Measurements from ENCODE around the gene SLCO3A1. TPM values are rescaled to one million over a fixed set of nuclear protein-coding genes. Genes with fewer than 3 reads are reported as not detected.
"Not testable (repeated sequence)": the region's sequence is repeated elsewhere in the genome, so short reads cannot be mapped to it uniquely, and the experiment has no call there.

The SLCO3A1 gene
- polyA plus RNA-seq, 4 donors, result 9.2 to 15.9 (median 12.1) TPM

GRCh38 chr15:92056875-92057274 is 203.4 kb downstream of the SLCO3A1 start:
- DNase-seq (ENCODE audit: low read depth in 4 of 4, low spot score in 3 of 4), result no peak

DNA sequence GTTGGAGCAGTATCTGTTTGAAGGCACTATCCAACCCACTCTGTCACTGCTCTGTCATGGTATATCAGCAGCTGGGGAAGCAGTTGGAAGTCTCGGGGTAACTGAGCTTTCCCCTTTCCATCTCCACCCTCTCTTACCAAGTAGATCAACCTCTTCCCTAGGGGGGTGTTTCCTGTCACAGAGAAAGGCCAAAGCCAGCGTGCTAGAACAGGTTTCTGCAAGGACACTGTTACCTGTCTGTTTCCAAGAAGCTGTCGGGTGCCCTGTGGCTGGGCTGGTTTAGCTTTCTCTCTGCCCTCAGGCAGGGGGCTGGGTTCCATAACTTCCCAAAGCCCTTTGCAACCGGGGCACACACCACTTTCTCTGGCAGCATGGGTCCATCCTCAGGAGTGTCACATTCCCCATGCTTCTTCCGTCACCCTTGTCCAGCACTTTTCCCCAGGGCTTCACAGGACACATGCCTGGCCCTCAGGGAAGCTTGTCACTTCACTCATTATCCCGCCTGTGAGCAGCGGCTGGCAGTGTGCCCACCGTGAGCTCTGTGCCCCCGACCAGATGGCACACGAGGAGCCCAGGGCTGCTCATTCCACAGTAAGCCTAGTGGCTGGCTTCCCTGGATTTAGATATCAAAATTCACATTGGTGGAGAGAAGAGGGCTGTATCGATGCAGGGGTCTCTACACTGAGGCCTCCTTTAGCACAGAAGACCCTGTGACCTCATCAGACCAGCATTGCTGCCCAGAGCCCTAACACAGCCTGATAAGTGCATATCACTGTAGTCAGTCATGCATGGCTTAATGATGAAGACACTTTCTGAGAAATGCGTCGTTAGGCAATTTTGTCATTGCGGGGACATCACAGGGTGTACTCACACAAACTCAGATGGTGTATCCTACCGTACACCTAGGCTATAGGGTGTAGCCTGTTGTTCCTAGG is 205.8 kb downstream of the SLCO3A1 start:
- no peak for DNase-seq (ENCODE audit: low read depth in 4 of 4, low spot score in 3 of 4)

DNA sequence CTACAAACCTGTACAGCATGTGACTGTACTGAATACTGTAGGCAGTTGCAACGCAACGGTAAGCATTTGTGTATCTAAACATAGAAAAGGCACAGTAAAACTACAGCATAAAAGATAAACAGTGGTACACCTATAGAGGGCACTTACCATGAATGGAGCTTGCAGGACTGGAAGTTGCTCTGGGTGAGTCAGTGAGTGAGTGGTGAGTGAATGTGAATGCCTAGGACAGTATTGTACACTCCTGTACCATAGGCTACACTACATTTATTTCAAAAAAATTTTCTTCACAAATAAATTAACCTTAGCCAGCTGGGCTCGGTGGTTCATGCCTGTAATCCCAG is 206.4 kb downstream of the SLCO3A1 start:
- not testable (repeated sequence) for DNase-seq (ENCODE audit: low read depth in 4 of 4, low spot score in 3 of 4)

DNA sequence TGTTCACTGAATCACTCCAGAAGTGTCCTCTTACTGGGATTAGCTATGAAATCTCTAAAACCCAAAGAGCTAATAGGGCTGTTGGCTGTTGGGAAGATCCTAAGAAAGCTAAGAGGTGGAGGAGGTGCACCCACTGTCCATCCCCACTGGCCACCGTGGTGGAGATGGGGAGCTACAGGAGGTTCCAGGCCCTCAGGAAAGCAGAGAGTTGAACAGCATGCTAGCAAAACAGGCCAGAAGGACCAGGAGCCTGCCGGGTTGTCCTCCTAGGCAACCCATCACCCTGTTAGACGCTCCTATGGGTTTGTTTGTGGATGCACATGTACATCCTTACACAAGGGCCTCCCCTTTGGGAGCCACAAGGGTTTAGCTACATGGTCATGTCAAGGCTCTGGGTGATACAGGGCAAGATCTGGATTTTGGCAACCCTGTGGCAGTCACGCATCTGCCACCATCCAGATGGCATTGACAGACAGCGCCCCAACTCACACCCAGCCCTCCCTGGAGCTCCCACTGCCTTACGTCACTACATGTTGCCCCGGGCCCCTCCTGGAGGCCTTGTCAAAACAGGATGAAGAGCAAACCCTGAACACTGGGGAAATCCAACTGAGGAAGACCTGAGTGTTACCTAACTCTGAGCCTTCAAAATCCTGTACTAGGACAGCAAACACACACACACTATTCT is 208.1 kb downstream of the SLCO3A1 start:
- no peak for DNase-seq (ENCODE audit: low read depth in 4 of 4, low spot score in 3 of 4)

GRCh38 chr15:92062505-92062904 is 209.0 kb downstream of the SLCO3A1 start:
- no peak for DNase-seq (ENCODE audit: low read depth in 4 of 4, low spot score in 3 of 4)

GRCh38 chr15:92068121-92068520 is 214.6 kb downstream of the SLCO3A1 start:
- no peak for DNase-seq (ENCODE audit: low read depth in 4 of 4, low spot score in 3 of 4)

- no peak for DNase-seq (ENCODE audit: low read depth in 4 of 4, low spot score in 3 of 4)
These were observed 216.1 kb downstream of the SLCO3A1 start for GRCh38 chr15:92069308-92070250.

DNA sequence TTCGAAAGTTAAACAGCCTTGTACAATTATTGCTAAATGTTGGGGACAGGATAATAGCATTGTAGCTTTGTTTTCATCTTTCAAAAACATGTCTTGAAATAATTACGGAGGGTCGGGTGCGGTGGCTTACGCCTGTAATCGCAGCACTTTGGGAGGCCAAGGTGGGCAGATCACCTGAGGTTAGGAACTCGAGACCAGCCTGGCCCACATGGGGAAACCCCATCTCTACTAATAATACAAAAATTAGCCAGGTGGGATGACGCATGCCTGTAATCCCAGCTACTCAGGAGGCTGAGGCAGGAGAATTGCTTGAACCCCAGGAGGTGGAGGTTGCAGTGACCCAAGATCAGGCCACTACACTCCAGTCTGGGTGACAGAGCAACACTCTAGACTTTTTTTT is 216.7 kb downstream of the SLCO3A1 start:
- not testable (repeated sequence) for DNase-seq (ENCODE audit: low read depth in 4 of 4, low spot score in 3 of 4)

DNA sequence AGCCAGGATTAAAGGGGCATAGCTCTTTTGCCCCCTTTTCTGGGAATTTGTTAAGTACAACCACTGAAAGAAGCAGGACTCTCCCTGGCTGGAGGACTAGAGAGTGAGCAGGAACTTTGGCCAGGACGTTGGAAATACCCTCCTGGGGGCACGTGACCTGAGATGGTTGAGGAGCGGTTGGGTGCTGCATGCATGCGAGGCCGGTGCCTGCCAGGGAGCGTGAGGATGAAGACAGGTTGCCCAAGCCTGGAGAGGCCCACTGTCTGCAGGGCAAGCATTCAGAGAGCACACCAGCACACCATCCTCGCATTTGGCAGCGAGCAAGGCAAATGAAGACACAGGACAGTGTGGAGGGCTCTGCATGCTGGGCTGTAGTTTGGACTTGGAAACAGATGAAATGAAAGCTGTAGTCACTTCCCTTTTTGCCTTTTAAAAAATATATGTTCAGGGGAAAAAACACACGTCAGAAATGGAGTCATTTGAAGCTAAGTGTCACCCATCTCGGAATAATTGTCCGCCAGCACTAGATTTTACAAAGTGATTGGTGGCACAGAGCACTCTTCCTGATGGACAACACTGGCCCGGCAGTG is 217.6 kb downstream of the SLCO3A1 start:
- DNase-seq (ENCODE audit: low read depth in 4 of 4, low spot score in 3 of 4), result no peak

GRCh38 chr15:92073044-92073785 is 219.7 kb downstream of the SLCO3A1 start:
- DNase-seq (ENCODE audit: low read depth in 4 of 4, low spot score in 3 of 4), result no peak

DNA sequence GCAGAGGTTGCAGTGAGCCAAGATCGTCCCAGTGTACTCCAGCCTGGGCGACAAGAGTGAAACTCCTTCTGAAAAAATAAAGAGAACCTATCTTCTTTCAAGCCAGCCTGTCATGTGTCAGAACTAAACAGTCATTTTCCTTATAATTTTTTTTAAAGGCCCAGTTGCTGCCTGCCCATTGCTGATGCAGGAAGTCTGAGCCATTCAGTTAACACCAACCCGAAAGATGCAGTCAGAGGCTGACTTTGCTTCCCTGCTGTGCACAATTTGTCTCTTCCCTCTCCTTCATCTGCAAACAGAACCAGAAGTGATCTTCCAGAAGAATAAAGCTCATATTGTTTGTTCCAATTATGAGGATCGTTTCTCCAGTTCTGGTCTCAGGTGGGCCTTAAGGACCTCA is 220.6 kb downstream of the SLCO3A1 start:
- DNase-seq (ENCODE audit: low read depth in 4 of 4, low spot score in 3 of 4), result no peak

- no peak for DNase-seq (ENCODE audit: low read depth in 4 of 4, low spot score in 3 of 4)
These were observed 221.1 kb downstream of the SLCO3A1 start for GRCh38 chr15:92074646-92075045.

- no peak for DNase-seq (ENCODE audit: low read depth in 4 of 4, low spot score in 3 of 4)
These were observed 222.3 kb downstream of the SLCO3A1 start for GRCh38 chr15:92075764-92076163.

DNA sequence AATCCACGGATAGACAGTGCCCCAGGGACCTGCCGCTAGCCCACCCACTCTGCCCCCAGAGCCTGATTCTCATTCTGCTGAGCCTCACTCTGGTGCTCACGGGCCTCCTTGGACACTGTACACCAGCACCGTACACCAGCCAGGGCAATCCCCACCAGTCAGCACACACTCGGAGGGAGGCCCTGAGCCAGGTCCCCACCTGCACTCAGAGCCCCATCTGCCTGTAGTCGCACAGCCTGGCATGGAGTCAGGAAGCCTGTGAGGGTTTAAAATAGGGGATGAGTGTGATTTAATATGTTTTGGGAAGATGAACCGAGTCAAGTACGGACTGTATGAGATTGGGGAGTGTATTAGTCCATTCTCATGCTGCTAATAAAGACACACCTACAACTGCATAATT is 223.0 kb downstream of the SLCO3A1 start:
- DNase-seq (ENCODE audit: low read depth in 4 of 4, low spot score in 3 of 4), result no peak

GRCh38 chr15:92077353-92078085 is 224.0 kb downstream of the SLCO3A1 start:
- peak in 1 of 4 donors; percentile 47 for DNase-seq (ENCODE audit: low read depth in 4 of 4, low spot score in 3 of 4)

DNA sequence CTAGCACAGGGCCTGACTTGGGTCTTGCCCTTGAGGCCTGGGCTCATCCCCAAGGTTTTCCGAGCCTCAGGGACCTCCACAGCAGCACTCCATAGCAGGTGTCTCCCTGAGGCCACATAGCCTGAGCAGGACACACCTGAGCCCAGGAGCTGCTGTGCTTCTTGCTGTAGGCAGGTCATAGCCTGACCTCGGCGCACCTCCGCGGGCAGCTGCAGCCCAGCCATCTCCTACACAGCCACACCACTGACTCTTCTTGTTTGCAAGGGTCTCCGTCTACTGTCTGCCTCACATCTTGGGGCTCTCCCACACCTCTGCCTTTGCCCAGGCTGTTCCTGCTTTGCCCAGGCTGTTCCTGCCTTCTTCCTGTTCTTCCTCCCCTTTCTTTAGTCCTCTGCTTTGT is 224.8 kb downstream of the SLCO3A1 start:
- DNase-seq (ENCODE audit: low read depth in 4 of 4, low spot score in 3 of 4), result no peak

DNA sequence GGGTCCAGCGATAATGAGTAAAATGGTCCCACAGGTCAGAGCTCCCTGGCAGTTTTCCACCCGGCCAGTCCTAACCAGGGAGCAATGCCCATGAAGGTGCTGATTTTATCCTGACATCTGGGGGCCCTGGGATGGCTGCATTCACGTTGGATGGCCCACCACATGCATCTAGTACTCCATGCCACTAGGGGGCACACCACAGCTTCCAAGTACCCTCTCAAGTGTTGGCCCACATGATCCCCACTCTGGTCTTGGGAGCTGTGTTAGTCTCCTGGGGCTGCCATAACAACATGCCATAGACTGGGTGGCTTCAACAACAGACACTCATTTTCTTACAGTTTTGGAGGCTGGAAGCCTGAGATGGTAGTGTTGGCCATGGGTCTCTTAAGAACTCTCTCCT is 225.5 kb downstream of the SLCO3A1 start:
- no peak for DNase-seq (ENCODE audit: low read depth in 4 of 4, low spot score in 3 of 4)

GRCh38 chr15:92079647-92080255 is 226.2 kb downstream of the SLCO3A1 start:
- DNase-seq (ENCODE audit: low read depth in 4 of 4, low spot score in 3 of 4), result no peak

All from right renal pelvis (tissue), 4 donors.